ENCODE data around the gene SLC9A3.

Gene SLC9A3

GRCh38 chr5:455806-456205, 68.4 kb downstream of the SLC9A3 start:
- TF ChIP-seq CTCF (IDR thresholded peaks at IDR 0.05; ENCODE audit: low read depth, low read length, poor library complexity, severe bottlenecking) (no peak), EZH2phosphoT487 (IDR thresholded peaks at IDR 0.05; ENCODE audit: borderline replicate concordance, low read length) (no peak)
- H3K9me3 ChIP-seq (ENCODE audit: control insufficient read depth, insufficient read depth, low read length), result no peaks in the 10 kb centered on the region
- H3K9me2 ChIP-seq (replicated peaks; ENCODE audit: control insufficient read depth, low read length), result no peaks in the 10 kb centered on the region
- no peaks in the 10 kb centered on the region for H3K27me3 ChIP-seq (ENCODE audit: control insufficient read depth, low read length)
- H3K4me1 ChIP-seq (ENCODE audit: control insufficient read depth, low read length), result peaks cover 5% of the 10 kb centered on the region
- no peak overlapping the region for H3K27ac ChIP-seq (ENCODE audit: low read depth, low read length)
- H3F3A ChIP-seq (ENCODE audit: control insufficient read depth, insufficient read depth), result peaks cover 4% of the 10 kb centered on the region; the same call in 1 of the 2 replicates
- H3K79me2 ChIP-seq (ENCODE audit: control insufficient read depth, low read length), result peaks cover 78% of the 10 kb centered on the region
- no peaks in the 10 kb centered on the region for H4K20me1 ChIP-seq (ENCODE audit: control insufficient read depth, insufficient read depth, low read depth, low read length)
- H3K36me3 ChIP-seq (ENCODE audit: control insufficient read depth, low read length), result peaks cover 98% of the 10 kb centered on the region
- H3K4me2 ChIP-seq (ENCODE audit: low read length), result no peak overlapping the region
- no peak overlapping the region for H3K4me3 ChIP-seq (ENCODE audit: low read length)

GRCh38 chr5:454936-455335, 69.3 kb downstream of the SLC9A3 start:
- H3K27me3 ChIP-seq (ENCODE audit: control insufficient read depth, low read length), result no peaks in the 10 kb centered on the region
- H3K36me3 ChIP-seq (ENCODE audit: control insufficient read depth, low read length), result peaks cover 97% of the 10 kb centered on the region
- H3K4me3 ChIP-seq (ENCODE audit: low read length), result no peak overlapping the region
- no peaks in the 10 kb centered on the region for H4K20me1 ChIP-seq (ENCODE audit: control insufficient read depth, insufficient read depth, low read depth, low read length)
- no peaks in the 10 kb centered on the region for H3K9me3 ChIP-seq (ENCODE audit: control insufficient read depth, insufficient read depth, low read length)
- no peaks in the 10 kb centered on the region for H3K9me2 ChIP-seq (replicated peaks; ENCODE audit: control insufficient read depth, low read length)
- no peak overlapping the region for H3K27ac ChIP-seq (ENCODE audit: low read depth, low read length)
- peaks cover 82% of the 10 kb centered on the region for H3K79me2 ChIP-seq (ENCODE audit: control insufficient read depth, low read length)
- H3F3A ChIP-seq (ENCODE audit: control insufficient read depth, insufficient read depth), result peaks cover 4% of the 10 kb centered on the region; the same call in 1 of the 2 replicates
- peaks cover 5% of the 10 kb centered on the region for H3K4me1 ChIP-seq (ENCODE audit: control insufficient read depth, low read length)
- no peak overlapping the region for H3K4me2 ChIP-seq (ENCODE audit: low read length)
- TF ChIP-seq EZH2phosphoT487 (IDR thresholded peaks at IDR 0.05; ENCODE audit: borderline replicate concordance, low read length) (no peak), CTCF (IDR thresholded peaks at IDR 0.05; ENCODE audit: low read depth, low read length, poor library complexity, severe bottlenecking) (peak; percentile 29)

- peaks cover 88% of the 10 kb centered on the region for H3K79me2 ChIP-seq (ENCODE audit: control insufficient read depth, low read length)
These were observed 70.3 kb downstream of the SLC9A3 start for GRCh38 chr5:453725-454481.

More at GRCh38 chr5:453725-454481, 70.3 kb downstream of the SLC9A3 start:
- Histone ChIP-seq H4K20me1 (ENCODE audit: control insufficient read depth, insufficient read depth, low read depth, low read length) (no peaks in the 10 kb centered on the region), H3F3A (ENCODE audit: control insufficient read depth, insufficient read depth) (peaks cover 4% of the 10 kb centered on the region; the same call in 1 of the 2 replicates), H3K4me2 (ENCODE audit: low read length) (no peak overlapping the region), H3K9me3 (ENCODE audit: control insufficient read depth, insufficient read depth, low read length) (no peaks in the 10 kb centered on the region), H3K9me2 (replicated peaks; ENCODE audit: control insufficient read depth, low read length) (no peaks in the 10 kb centered on the region), H3K27me3 (ENCODE audit: control insufficient read depth, low read length) (no peaks in the 10 kb centered on the region), H3K4me1 (ENCODE audit: control insufficient read depth, low read length) (peaks cover 5% of the 10 kb centered on the region), H3K36me3 (ENCODE audit: control insufficient read depth, low read length) (peaks cover 96% of the 10 kb centered on the region), H3K4me3 (ENCODE audit: low read length) (no peak overlapping the region), H3K27ac (ENCODE audit: low read depth, low read length) (no peak overlapping the region)
- TF ChIP-seq CTCF (IDR thresholded peaks at IDR 0.05; ENCODE audit: low read depth, low read length, poor library complexity, severe bottlenecking) (no peak), EZH2phosphoT487 (IDR thresholded peaks at IDR 0.05; ENCODE audit: borderline replicate concordance, low read length) (no peak)
